ENCODE data around the gene SKAP1. TPM values are rescaled to one million over a fixed set of nuclear protein-coding genes. Genes with fewer than 3 reads are reported as not detected.

Gene SKAP1
- total and polyA plus RNA-seq, 11 donors = 0.25 to 5.3 (median 0.38) TPM; not detected in 6

GRCh38 chr17:48307255-48307654 lies 122.8 kb downstream of the SKAP1 start:
- DNase-seq = no peak
- no peak overlapping the region for H3K27ac ChIP-seq
- 65 to 71% (median 67%) methylated on average over 4 of the region's 4 CpGs for WGBS, 4 donors
- intact Hi-C loops (cut with DNase I) = loop anchor here in 1 of 10 donors (10.0 kb wide), 1 partner anchor 52 kb away; no protein-coding TSS in a partner anchor
- no peak overlapping the region for H3K4me3 ChIP-seq
- no peaks in the 10 kb centered on the region for H3K9me3 ChIP-seq
- H3K4me1 ChIP-seq = peaks cover 0 to 7% (median 0%) of the 10 kb centered on the region in 12 donors
- H3K36me3 ChIP-seq = no peaks in the 10 kb centered on the region
- no peak for ATAC-seq
- TF ChIP-seq, protein P1, sequence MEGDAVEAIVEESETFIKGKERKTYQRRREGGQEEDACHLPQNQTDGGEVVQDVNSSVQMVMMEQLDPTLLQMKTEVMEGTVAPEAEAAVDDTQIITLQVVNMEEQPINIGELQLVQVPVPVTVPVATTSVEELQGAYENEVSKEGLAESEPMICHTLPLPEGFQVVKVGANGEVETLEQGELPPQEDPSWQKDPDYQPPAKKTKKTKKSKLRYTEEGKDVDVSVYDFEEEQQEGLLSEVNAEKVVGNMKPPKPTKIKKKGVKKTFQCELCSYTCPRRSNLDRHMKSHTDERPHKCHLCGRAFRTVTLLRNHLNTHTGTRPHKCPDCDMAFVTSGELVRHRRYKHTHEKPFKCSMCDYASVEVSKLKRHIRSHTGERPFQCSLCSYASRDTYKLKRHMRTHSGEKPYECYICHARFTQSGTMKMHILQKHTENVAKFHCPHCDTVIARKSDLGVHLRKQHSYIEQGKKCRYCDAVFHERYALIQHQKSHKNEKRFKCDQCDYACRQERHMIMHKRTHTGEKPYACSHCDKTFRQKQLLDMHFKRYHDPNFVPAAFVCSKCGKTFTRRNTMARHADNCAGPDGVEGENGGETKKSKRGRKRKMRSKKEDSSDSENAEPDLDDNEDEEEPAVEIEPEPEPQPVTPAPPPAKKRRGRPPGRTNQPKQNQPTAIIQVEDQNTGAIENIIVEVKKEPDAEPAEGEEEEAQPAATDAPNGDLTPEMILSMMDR (IDR thresholded peaks at IDR 0.05) = no peak
- no peak for TF ChIP-seq POLR2A (IDR thresholded peaks at IDR 0.05)
- H3K27me3 ChIP-seq = peaks cover 0 to 86% (median 41%) of the 10 kb centered on the region in 9 donors

GRCh38 chr17:48301002-48301401 lies 129.0 kb downstream of the SKAP1 start:
- intact Hi-C loops (cut with DNase I) = loop anchor here in 1 of 10 donors (10.0 kb wide), 1 partner anchor 46 kb away; no protein-coding TSS in a partner anchor
- H3K27ac ChIP-seq = no peak overlapping the region
- peaks cover 0 to 29% (median 4%) of the 10 kb centered on the region in 9 donors for H3K27me3 ChIP-seq
- ATAC-seq (no peak), DNase-seq (no peak)
- no peak overlapping the region for H3K4me3 ChIP-seq
- no peaks in the 10 kb centered on the region for H3K9me3 ChIP-seq
- H3K36me3 ChIP-seq = no peaks in the 10 kb centered on the region
- peaks cover 0 to 4% (median 0%) of the 10 kb centered on the region in 12 donors for H3K4me1 ChIP-seq
- TF ChIP-seq, protein P1 (IDR thresholded peaks at IDR 0.05) = no peak
- TF ChIP-seq POLR2A (IDR thresholded peaks at IDR 0.05) = no peak

- no peaks in the 10 kb centered on the region for H3K36me3 ChIP-seq
- no peak for ATAC-seq
- H3K4me1 ChIP-seq = peaks cover 0 to 16% (median 0%) of the 10 kb centered on the region in 12 donors
- intact Hi-C loops (cut with DNase I) = loop anchor here in 1 of 10 donors (10.0 kb wide), 1 partner anchor 45 kb away; no protein-coding TSS in a partner anchor
- H3K27me3 ChIP-seq = peaks cover 0 to 22% (median 4%) of the 10 kb centered on the region in 9 donors
- TF ChIP-seq POLR2A (IDR thresholded peaks at IDR 0.05) = no peak
- TF ChIP-seq, protein P1 (IDR thresholded peaks at IDR 0.05) = no peak
- H3K4me3 ChIP-seq = no peak overlapping the region
- DNase-seq = no peak
- WGBS, 4 donors = 84 to 95% (median 91%) methylated on average over 1 of the region's 1 CpG
- H3K9me3 ChIP-seq = no peaks in the 10 kb centered on the region
- H3K27ac ChIP-seq = no peak overlapping the region
Observed at GRCh38 chr17:48299760-48300159, 130.3 kb downstream of the SKAP1 start.

- no peak for ATAC-seq
- no peak overlapping the region for H3K27ac ChIP-seq
- no peak overlapping the region for H3K4me3 ChIP-seq
- H3K27me3 ChIP-seq = peaks cover 0 to 14% (median 0%) of the 10 kb centered on the region in 9 donors
- H3K4me1 ChIP-seq = peaks cover 0 to 24% (median 0%) of the 10 kb centered on the region in 12 donors
- intact Hi-C loops (cut with DNase I) = no loop called here
- no peak for TF ChIP-seq POLR2A (IDR thresholded peaks at IDR 0.05)
- TF ChIP-seq, protein P1 (IDR thresholded peaks at IDR 0.05) = no peak
- no peaks in the 10 kb centered on the region for H3K36me3 ChIP-seq
- 80 to 84% (median 82%) methylated on average over 4 of the region's 4 CpGs for WGBS, 4 donors
- no peak for DNase-seq
- H3K9me3 ChIP-seq = no peaks in the 10 kb centered on the region
Observed at GRCh38 chr17:48297825-48298224, 132.2 kb downstream of the SKAP1 start.

All from heart left ventricle (tissue), 16 donors.